DND-41 (cell line): ENCODE results near the gene KCTD20.

Source experiments
- ATAC-seq: fragments of 200-7000 bp; cut with Tn5 transposase; 3 replicates; pipeline ENCODE4 v1.9.1; 2021; ENCODE audit warnings: low read depth; ENCODE audit not compliant: insufficient read depth
- DNase-seq: peaks from one replicate; pipeline ENCODE4 v3.0.0-alpha.2; 2020
- H2AFZ ChIP-seq: 2 replicates; pipeline ENCODE4 v1.6.0; 2012; ENCODE audit warnings: low read depth, low read length
- H3K27ac ChIP-seq: 2 replicates; pipeline ENCODE4 v1.5.1; 2012; ENCODE audit warnings: low read length, inconsistent platforms
- H3K27me3 ChIP-seq: fragments of 200-600 bp; sonication (generic); 2 replicates; pipeline ENCODE4 v1.6.0; 2012; ENCODE audit warnings: low read length, mild to moderate bottlenecking, inconsistent platforms; ENCODE audit not compliant: insufficient read depth, poor library complexity
- H3K36me3 ChIP-seq: 2 replicates; pipeline ENCODE4 v1.5.1; 2012; ENCODE audit warnings: low read length, inconsistent platforms; ENCODE audit not compliant: insufficient read depth
- H3K4me1 ChIP-seq: 2 replicates; pipeline ENCODE4 v1.5.1; 2012; ENCODE audit warnings: mild to moderate bottlenecking, low read length; ENCODE audit not compliant: insufficient read depth
- H3K4me2 ChIP-seq: 2 replicates; pipeline ENCODE4 v1.6.0; 2012; ENCODE audit warnings: mild to moderate bottlenecking, moderate library complexity, low read length, inconsistent platforms; ENCODE audit not compliant: insufficient read depth
- H3K4me3 ChIP-seq, 2 experiments: fragments of 200-600 bp in 1 of 2; shearing (Covaris generic) in 1 of 2; 2 replicates each; pipeline ENCODE4 v1.5.1; 2012 to 2016; ENCODE audit warnings: inconsistent platforms in 2 of 2, low read length in 2 of 2, mild to moderate bottlenecking in 2 of 2, low read depth in 1 of 2, moderate library complexity in 1 of 2
- H3K79me2 ChIP-seq: 2 replicates; pipeline ENCODE4 v1.6.0; 2012; ENCODE audit warnings: low read length, inconsistent platforms; ENCODE audit not compliant: insufficient read depth
- H3K9ac ChIP-seq: 2 replicates; pipeline ENCODE4 v1.6.0; 2012; ENCODE audit warnings: low read depth, mild to moderate bottlenecking, inconsistent platforms, low read length, moderate library complexity
- H3K9me3 ChIP-seq: 2 replicates; pipeline ENCODE4 v1.5.1; 2012; ENCODE audit warnings: low read length, moderate library complexity, mild to moderate bottlenecking, inconsistent platforms; ENCODE audit not compliant: insufficient read depth, severe bottlenecking
- H4K20me1 ChIP-seq: 2 replicates; pipeline ENCODE4 v1.6.0; 2012; ENCODE audit warnings: low read length; ENCODE audit not compliant: insufficient read depth
- EZH2 ChIP-seq: IDR thresholded peaks from 3 replicates; pipeline ENCODE4 v1.6.1; 2012; ENCODE audit warnings: borderline replicate concordance, low read depth, mild to moderate bottlenecking, moderate library complexity, low read length, inconsistent platforms; ENCODE audit not compliant: severe bottlenecking
- TF ChIP-seq, protein P1 (sequence below): IDR thresholded peaks from 2 replicates; pipeline ENCODE4 v1.5.1; 2012; ENCODE audit warnings: borderline replicate concordance, low read length, moderate library complexity, mild to moderate bottlenecking; ENCODE audit not compliant: poor library complexity, severe bottlenecking; ENCODE audit errors: extremely low read depth

Gene KCTD20

DNA sequence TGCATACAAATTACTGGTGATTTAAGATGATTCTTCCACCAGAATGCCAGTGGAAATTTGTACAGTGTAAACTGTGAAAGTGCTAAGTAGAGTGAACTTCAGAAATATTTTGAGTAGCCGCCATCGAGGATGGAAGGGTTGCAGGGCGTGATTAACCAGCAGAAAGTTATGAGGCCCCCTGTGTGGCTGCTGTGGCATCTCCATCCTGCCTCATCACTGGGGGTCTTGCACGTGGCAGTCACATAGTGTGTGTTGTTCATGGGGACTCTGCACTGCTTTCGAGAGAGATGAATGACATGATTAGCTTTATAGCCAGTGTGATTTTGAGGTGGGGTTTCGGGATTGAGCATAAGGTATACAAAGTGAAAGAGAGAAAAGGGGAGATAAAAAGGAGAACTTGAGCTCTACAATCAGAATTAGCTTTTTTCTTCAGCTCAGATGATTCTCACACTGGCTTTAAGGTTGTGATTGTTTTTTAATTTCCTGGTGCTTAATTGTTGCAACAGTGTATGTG lies 26.4 kb downstream of the KCTD20 start:
- Histone ChIP-seq H2AFZ (no peak overlapping the region), H4K20me1 (peaks cover 18% of the 10 kb centered on the region; the same call in 1 of the 2 replicates), H3K9me3 (no peaks in the 10 kb centered on the region), H3K4me1 (no peaks in the 10 kb centered on the region), H3K27me3 (no peaks in the 10 kb centered on the region), H3K9ac (no peak overlapping the region), H3K4me2 (no peak overlapping the region), H3K79me2 (peaks cover 79% of the 10 kb centered on the region), H3K27ac (no peak overlapping the region), H3K4me3 (no peak overlapping the region), H3K36me3 (peaks cover 26% of the 10 kb centered on the region)
- ATAC-seq (0 out of 3 replicates have a peak, but pooled peaks have one; percentile 45), DNase-seq (no peak)
- TF ChIP-seq, protein P1, sequence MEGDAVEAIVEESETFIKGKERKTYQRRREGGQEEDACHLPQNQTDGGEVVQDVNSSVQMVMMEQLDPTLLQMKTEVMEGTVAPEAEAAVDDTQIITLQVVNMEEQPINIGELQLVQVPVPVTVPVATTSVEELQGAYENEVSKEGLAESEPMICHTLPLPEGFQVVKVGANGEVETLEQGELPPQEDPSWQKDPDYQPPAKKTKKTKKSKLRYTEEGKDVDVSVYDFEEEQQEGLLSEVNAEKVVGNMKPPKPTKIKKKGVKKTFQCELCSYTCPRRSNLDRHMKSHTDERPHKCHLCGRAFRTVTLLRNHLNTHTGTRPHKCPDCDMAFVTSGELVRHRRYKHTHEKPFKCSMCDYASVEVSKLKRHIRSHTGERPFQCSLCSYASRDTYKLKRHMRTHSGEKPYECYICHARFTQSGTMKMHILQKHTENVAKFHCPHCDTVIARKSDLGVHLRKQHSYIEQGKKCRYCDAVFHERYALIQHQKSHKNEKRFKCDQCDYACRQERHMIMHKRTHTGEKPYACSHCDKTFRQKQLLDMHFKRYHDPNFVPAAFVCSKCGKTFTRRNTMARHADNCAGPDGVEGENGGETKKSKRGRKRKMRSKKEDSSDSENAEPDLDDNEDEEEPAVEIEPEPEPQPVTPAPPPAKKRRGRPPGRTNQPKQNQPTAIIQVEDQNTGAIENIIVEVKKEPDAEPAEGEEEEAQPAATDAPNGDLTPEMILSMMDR = no peak
- TF ChIP-seq EZH2 = no peak

DNA sequence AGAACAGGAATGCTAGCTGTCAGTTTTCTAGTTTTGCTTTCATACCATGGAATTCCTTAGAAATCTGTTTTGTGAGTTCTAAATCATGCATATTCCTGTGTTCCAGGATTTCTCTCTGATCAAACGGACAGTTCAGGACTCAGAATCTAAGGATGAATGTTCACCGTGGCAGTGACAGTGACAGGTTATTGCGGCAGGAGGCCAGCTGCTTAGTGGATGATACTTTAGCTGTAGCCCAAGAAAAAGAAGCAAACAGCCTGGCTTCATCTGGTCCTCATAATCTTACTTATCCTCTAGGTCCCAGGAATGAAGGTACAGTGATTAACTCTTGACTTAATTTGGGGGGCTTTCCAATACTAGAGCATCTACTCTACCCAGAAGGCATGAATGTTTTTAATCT lies 27.1 kb downstream of the KCTD20 start:
- TF ChIP-seq, protein P1 = no peak
- no peak for TF ChIP-seq EZH2
- no peak for DNase-seq
- no peak overlapping the region for H3K4me2 ChIP-seq
- no peaks in the 10 kb centered on the region for H3K27me3 ChIP-seq
- H3K79me2 ChIP-seq = peaks cover 75% of the 10 kb centered on the region
- no peak overlapping the region for H3K9ac ChIP-seq
- H3K9me3 ChIP-seq = no peaks in the 10 kb centered on the region
- no peak overlapping the region for H2AFZ ChIP-seq
- H3K4me3 ChIP-seq = no peak overlapping the region
- H3K27ac ChIP-seq = no peak overlapping the region
- no peak for ATAC-seq
- peaks cover 33% of the 10 kb centered on the region for H3K36me3 ChIP-seq
- peaks cover 14% of the 10 kb centered on the region; the same call in 1 of the 2 replicates for H4K20me1 ChIP-seq
- no peaks in the 10 kb centered on the region for H3K4me1 ChIP-seq

DNA sequence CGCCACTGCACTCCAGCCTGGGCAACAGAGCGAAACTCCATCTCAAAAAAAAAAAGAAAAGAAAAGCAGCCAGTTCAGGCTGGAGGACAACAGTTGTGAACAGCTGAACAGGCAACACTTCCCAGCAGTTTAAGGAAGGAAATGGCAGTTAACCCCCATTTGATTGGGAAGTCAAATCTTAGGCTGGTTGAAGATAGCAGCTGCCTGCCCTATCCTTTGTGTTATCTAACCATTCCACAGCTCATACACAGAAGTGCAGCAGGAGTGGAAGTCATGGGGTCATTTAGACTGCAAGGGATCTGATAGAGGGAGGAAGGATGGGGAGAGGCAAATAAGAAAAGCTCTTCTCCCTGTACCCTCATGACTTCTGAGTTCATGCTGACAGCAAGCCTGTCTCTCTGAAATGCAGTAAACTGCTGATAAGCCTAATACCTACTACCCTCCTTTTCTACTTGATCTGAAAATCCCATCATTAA lies 35.3 kb downstream of the KCTD20 start:
- Histone ChIP-seq H3K4me1 (no peaks in the 10 kb centered on the region), H3K9ac (no peak overlapping the region), H3K27me3 (no peaks in the 10 kb centered on the region), H3K79me2 (peaks cover 21% of the 10 kb centered on the region), H3K36me3 (peaks cover 70% of the 10 kb centered on the region), H3K4me3 (no peak overlapping the region), H4K20me1 (peaks cover 3% of the 10 kb centered on the region; the same call in 1 of the 2 replicates), H3K9me3 (no peaks in the 10 kb centered on the region), H3K4me2 (no peak overlapping the region), H3K27ac (no peak overlapping the region), H2AFZ (no peak overlapping the region)
- peak; percentile 33; the same call in 2 of the 3 replicates for ATAC-seq
- TF ChIP-seq, protein P1 = no peak
- TF ChIP-seq EZH2 = no peak
- no peak for DNase-seq
